Erythroblast (primary cell): ENCODE measurements around the gene GNG14.
A peak's percentile ranks its signal among the peaks of the same experiment; 100 is the strongest.
"Not testable (repeated sequence)": the region's sequence is repeated elsewhere in the genome, so short reads cannot be mapped to it uniquely, and the experiment has no call there.

Experiments used
- DNase-seq, 2 experiments: peaks; one replicate each; lab custom pipeline; 2025; lab: John Stamatoyannopoulos, UW
- GATA1 ChIP-seq: IDR thresholded peaks from 2 replicates; pipeline ENCODE4 v1.6.1; 2011; ENCODE audit warnings: low read depth, mild to moderate bottlenecking, control low read depth, low read length, moderate library complexity
- POLR2A ChIP-seq: IDR thresholded peaks from 2 replicates; pipeline ENCODE4 v1.6.1; 2011; ENCODE audit warnings: mild to moderate bottlenecking, low read length

Gene GNG14

DNA sequence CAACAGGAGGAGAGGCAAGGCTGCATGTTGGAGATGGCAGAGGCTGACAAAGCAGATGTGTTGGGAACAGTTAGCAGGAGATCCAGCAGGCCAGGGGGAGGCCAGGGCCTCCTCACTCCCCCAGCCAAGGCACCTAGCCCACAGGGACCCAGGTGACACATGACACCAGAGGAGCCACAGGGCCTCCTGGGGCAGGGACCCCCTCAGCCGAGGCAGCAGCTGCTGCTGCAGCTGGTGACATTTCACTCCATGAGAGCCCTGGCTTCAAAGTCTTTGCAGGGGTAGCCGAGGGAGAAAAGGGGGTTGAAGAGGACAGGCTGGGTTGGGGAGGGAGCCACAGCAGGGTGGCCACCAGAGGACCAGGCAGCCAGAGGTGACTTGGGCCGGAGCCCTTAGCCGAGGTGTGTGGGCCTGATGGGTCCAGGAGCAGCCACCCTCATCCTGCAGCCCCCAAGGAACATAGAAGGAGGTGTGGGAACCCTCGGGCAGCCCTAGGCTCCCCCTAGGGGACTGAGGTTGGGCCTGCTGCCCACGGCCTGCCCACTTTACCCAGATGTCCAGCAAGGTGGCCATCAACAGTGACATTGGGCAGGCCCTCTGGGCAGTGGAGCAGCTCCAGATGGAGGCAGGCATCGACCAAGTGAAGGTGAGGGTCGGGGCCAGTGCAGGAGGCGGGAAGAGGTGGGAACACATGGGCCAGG is at the start of gene GNG14:
TSS of gene GNG14 (plus strand) at position 503 of the 701 bp plus-strand sequence. CDS start at position 554, 51 bp downstream.
- TF ChIP-seq POLR2A (no peak), GATA1 (no peak)
- no peak for DNase-seq

DNA sequence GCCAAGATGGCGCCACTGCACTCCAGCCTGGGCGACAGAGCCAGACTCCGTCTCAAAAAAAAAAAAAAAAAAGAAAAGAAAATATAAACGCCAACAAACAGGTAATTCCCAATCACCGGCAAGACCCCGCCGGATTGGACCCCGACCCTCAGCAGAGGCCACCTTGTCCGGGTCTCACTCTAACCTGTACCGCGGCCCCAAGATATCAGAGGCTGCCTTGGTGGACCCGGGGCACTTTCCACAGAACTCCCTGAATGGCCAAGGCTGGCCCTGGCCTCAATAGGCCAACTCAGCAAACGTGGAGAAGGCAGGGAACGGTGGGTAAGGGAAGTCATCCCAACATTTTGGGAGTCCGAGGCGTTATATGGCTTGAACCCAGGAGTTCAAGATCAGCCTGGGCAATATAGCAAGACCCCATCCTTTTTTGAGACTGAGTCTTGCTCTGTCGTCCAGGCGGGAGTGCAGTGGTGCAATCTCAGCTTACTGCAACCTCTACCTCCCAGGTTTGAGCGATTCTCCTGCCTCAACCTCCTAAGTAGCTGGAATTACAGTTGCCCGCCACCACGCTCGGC is 49.1 kb upstream of the GNG14 start:
- TF ChIP-seq POLR2A: no peak
- TF ChIP-seq GATA1: no peak
- DNase-seq: no peak

DNA sequence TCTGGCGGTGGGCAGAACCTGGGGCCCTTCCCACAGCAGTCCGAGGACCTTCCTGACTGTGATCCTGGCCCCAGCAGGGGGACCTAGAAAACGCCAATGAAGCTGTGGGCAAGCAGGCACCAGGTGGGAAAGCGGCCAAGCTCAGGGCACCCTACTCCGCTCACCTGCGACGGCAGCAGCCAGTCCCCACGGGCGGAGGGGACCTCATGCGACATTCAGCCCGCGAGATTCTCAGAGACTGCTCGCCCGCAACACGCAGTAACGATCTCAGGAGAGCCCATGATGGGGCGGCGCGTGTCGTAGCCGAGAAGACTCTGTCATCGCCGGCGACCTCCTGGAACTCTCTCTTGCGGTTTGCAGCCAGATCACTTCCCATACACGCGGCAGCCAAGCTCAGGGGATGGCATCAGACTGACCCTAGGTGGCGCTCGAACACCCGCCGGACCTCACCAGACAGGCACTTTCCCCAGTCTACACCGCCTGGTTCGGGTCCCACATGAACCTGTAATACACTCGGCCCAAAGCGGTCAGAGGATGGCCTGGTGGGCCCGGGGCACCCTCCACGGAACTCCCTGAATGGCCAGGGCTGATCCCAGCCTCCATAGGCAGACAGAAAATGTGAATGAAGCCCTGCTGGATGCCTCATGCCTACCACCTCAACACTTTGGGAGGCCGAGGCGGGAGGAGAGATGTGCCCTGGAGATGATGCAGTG is 47.7 kb upstream of the GNG14 start:
- peak; percentile 85 to 87 for DNase-seq
- TF ChIP-seq POLR2A (no peak), GATA1 (no peak)

DNA sequence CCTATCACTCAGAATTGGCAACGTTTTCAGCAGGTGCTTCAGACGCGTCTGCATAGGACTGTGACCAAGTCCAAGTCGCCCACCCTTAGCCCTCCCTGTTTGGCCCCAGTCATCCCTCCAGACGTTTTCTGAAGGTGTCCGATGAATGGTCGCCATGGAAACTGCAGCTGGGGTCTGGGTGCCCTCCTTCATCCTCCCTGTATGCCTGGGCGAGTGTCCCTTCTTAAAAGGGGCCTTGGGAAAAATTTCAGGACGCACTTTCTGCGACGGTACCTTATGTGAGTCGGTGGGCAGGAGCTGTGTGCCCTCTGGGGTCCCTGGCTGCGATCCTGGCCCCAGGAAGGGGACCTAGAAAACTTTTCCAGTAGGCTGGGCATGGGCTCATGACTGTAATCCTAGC is 46.3 kb upstream of the GNG14 start:
- TF ChIP-seq GATA1 (no peak), POLR2A (no peak)
- DNase-seq: no peak

DNA sequence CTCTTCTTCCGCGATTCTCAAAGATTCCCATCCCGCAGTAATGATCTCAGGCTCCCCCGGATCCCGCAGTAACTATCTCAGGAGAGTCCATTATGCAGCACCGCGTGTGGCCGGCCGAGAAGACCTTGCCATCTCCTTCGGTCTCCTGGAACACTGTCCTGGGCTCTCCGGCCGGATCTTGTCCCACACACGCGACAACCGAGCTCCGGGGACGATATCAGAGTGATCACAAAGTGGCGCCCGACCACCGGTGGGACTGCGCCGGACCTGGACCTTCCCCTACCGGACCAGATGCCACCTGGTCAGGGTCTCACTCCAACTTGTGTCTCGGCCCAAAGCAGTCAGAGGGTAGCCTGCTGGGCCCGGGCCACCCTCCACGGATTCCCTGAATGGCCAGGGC is 45.3 kb upstream of the GNG14 start:
- DNase-seq: no peak
- no peak for TF ChIP-seq POLR2A
- no peak for TF ChIP-seq GATA1

DNA sequence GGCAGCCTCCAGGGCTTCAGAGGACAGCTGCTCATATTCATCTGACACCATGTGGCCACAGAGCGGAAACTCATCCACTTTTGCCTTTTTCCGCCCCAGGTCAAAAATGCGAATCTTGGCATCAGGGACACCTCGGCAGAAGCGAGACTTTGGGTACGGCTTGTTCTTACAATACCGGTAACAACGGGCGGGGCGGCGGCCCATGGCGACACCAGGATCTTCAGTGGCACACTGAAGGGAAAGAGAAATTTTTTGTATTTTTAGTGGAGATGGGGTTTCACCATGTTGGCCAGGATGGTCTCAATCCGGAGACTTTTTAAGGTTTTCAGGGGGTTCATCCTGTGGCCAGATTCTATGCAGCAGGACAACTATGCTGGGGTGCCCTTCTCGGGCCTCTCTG is 44.1 kb upstream of the GNG14 start:
- DNase-seq: not testable (repeated sequence)

DNA sequence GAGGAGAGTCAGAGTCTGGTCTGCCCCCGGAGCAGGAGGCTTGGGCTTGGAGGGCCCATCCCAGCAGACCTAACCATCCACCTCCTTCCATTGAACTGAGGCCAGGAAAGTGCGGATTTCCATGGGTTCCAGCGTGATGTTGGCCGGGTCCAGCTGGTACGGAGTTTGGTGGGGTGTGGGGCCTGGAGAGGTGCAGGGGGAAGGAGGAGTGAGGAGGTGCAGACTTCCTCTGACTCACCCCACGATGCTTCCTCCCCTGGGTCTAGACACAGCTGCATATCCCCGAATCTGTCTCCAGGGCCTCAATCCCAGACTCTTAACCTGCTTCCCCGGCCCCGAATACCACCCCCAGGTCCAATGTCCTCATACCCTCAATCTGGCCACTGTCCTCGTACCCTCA is 41.2 kb upstream of the GNG14 start:
- no peak for DNase-seq
- TF ChIP-seq GATA1 (no peak), POLR2A (no peak)

DNA sequence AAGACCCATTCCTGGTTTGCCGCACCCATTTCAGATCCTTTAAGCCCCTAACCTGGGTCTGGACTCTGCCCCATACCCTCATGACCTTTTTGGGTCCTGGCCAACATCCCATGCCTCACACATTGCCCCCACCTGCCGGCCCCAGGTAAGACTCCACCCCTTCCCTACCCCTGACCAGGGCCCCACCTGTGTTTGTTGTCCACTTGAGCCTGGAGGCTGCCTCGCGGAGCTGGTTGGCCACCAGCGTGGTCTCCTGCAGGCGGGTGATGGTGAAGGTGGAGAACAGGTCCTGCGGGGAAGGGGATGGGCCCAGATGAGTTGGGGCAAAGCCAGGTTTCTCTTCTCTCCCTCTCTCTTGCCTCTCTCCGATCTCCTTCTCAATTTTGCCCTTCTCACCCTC is 40.8 kb upstream of the GNG14 start:
- no peak for DNase-seq
- TF ChIP-seq POLR2A (no peak), GATA1 (no peak)

DNA sequence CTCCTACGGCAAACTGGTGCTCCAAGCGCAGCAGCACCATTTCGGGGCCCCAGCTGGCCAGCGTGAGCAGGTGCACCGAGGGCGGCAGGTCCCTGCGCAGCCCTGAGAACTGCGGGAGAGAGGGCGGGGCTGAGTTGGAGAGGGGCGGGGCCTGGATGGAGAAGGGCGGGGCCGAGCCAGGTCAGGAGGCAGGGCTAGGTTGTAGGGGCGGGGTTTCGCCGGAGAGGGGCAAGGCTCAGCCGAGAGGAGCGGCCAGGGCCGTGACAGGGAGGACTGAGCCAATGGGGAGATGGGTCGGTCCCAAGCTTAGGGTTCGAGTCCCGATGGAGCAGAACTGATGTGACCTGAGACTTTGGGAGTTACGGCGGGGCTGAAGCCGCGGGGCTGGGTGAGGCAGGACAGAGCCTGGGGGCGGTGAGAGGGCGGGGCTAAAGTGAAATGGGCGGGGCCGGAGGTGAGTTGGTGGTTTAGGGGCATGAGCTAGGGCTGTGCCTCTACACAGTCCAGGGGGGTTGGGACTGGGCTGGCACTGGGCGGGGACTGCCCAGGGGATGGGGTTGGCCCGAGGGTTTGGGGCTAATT is 40.2 kb upstream of the GNG14 start:
- TF ChIP-seq GATA1 (no peak), POLR2A (no peak)
- peak; percentile 72 to 80 for DNase-seq

DNA sequence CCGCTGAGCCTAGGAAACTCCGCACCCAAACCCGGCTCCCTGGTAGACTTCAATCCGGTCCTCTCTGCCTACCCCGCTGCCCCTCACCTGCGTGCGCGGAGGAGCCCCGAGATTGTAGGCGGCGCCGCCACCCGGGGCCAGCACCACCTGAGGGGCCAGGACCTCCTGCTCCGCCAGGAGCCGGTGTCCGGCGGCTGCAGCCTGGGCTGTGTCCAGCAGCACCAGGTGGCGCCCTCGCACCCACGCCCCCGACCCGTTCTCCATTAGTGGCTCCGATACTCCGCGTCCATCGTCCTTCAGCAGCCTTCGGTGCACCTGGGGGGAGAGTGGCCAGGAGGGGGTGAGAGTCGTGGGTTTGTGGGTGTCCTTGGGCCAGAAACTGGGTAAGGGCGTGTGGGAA is 39.7 kb upstream of the GNG14 start:
- no peak for DNase-seq
- TF ChIP-seq GATA1: no peak
- no peak for TF ChIP-seq POLR2A

DNA sequence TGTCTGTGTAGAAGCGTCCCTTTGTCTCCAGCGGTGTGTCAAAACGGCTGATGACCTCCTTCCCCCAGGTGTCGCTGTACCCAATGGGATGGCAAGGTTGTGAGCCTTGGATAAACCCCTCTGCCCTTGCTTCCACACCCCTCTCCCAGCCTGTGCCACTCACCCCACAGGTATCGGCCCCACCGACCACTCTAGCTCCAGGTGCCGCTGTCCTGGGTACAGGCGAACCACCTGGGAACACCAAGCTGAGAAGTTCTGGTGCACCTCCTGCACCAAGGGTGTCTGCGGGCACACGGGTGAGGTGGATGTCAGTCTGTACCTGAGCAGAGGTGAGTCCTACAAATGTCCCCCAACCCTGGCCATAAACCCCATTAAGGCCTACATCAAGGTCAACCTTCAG is 37.9 kb upstream of the GNG14 start:
- TF ChIP-seq POLR2A: no peak
- no peak for TF ChIP-seq GATA1
- no peak for DNase-seq

DNA sequence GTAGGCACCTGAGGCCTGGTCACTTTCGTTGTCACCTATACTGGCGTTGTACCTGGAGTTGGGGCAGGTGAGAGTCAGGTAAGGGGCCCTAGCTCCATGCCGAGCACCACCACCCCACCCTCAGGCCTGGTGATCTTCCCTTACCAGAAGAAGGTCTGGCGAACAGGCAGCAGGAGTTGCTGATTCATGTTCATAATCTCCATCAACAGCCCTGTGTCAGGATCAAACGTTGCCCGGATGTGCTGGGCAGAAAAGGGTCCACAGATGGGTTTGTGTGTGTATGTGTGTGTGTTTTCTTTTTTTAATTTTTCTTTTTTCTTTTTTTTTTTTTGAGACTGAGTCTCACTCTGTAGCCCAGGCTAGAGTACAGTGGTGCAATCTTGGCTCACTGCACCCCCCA is 35.6 kb upstream of the GNG14 start:
- DNase-seq: peak in 1 of 2 experiments; percentile 17
- no peak for TF ChIP-seq GATA1
- TF ChIP-seq POLR2A: no peak

DNA sequence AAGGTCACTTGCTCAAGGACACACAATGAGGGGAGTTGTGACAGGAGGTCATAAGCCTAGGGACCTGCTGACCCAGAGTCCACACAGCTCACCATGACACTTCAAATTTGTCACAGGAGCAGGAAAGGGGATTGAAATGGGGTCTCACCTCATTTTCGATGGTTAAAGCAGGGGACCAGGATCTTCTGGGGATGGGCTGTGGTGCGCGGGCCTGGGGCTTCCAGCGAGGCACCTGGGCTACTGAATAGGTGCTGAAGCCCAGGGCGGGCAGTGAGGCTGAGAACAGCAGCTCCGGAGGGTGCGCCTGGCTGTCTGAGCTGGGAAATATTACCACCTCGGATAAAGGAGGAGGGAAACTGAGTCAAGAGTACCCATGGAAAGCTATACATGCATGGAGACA is 32.3 kb upstream of the GNG14 start:
- TF ChIP-seq GATA1 (no peak), POLR2A (no peak)
- no peak for DNase-seq

DNA sequence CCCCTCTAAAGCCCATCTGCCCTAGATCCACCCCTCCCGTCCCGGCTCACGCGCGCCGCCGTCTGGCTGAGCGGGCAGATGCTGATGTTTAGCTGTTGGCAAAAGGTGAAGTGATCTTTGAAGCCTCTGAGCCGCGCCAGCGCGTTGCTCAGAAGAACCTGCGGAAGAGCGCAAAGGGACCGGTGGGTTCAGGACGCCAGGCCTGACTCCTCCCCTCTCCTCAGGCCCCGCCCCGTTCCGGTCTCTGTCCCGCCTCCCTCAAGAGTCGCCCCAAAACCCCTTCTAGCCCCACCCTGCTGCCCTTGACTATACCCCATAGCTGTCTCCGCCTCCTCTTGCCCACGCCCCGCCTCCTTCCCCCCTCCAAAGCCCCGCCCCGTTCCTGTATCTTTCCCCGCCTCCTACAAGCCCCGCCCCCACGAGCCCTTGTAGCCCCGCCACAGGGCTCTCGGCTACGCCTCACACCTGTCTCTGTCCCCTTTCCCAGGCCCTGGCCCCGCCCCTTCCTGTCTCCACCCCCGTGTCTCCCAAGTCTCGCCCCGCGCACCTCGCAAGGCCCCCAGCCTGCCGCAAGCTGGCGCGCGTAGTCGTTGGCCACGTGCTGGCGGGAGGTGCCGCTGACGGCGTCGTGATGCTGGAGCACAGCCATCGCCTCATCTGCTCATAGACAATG is 30.8 kb upstream of the GNG14 start:
- peak; percentile 27 for DNase-seq
- TF ChIP-seq POLR2A (no peak), GATA1 (no peak)

DNA sequence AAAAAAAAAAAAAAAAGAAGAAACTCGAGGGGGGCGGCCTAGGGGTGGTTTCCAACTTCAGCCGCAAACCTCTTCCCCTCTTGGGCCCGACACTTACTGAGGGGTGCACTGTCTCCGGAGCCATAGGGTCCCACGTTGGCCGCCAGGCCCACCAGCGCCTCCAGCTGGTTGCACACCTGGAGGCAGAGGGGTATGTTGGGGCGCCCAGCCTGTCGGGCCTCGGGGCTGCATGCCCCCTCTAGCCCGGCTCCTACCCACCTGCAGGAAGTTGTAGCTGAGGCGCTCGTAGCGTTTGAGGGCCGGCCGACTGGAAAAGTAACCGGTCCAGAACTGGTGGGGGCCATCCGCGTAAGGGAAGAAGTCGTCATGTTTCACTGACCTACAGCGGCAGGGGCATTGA is 29.8 kb upstream of the GNG14 start:
- TF ChIP-seq POLR2A: no peak
- TF ChIP-seq GATA1: no peak
- no peak for DNase-seq
